WTC11 (cell line): Measurements from ENCODE around the gene DHX29. TPM values are rescaled to one million over a fixed set of nuclear protein-coding genes. Genes with fewer than 3 reads are reported as not detected.
A peak's percentile ranks its signal among the peaks of the same experiment; 100 is the strongest.

Source experiments
- ATAC-seq: fragments of 200-7000 bp; cut with Tn5 transposase; 2 replicates; pipeline ENCODE4 v1.10.0; 2021; ENCODE audit warnings: mild to moderate bottlenecking, moderate library complexity
- CTCF ChIA-PET: fragments of 300-600 bp; sonication (Branson Sonifier 250); formaldehyde crosslinking; loops from one replicate; lab custom pipeline; 2021; ENCODE audit warnings: antibody characterized with exemption; lab: Charles Lee
- POLR2A ChIA-PET: fragments of 350-600 bp; sonication (Branson Sonifier 250); formaldehyde crosslinking; loops from one replicate; lab custom pipeline; 2021; ENCODE audit warnings: antibody characterized with exemption; lab: Charles Lee
- DNase-seq: peaks from one replicate; pipeline ENCODE4 v3.0.0; 2021; ENCODE audit warnings: low spot score
- H3K27ac Mint-ChIP-seq: 2 replicates; pipeline ENCODE4 v1.8.0; 2021; ENCODE audit warnings: mixed read lengths
- H3K27me3 Mint-ChIP-seq: 2 replicates; pipeline ENCODE4 v1.8.0; 2021; ENCODE audit warnings: low read depth, mild to moderate bottlenecking, moderate library complexity, mixed read lengths
- H3K36me3 Mint-ChIP-seq: 2 replicates; pipeline ENCODE4 v1.8.0; 2021; ENCODE audit warnings: mixed read lengths
- H3K4me1 Mint-ChIP-seq: 2 replicates; pipeline ENCODE4 v1.8.0; 2022; ENCODE audit warnings: mixed read lengths
- H3K4me3 Mint-ChIP-seq: 2 replicates; pipeline ENCODE4 v1.8.0; 2021; ENCODE audit warnings: mild to moderate bottlenecking, moderate library complexity, mixed read lengths
- H3K9me3 Mint-ChIP-seq: 2 replicates; pipeline ENCODE4 v1.8.0; 2021; ENCODE audit warnings: mixed read lengths
- CBFB ChIP-seq: sonication (generic); formaldehyde crosslinking; IDR thresholded peaks from 2 replicates; pipeline ENCODE4 v1.8.1; 2022; ENCODE audit warnings: mild to moderate bottlenecking, low read depth, missing genetic modification reagents
- CREM ChIP-seq: sonication (generic); formaldehyde crosslinking; IDR thresholded peaks from 2 replicates; pipeline ENCODE4 v1.8.1; 2022; ENCODE audit warnings: mild to moderate bottlenecking, missing genetic modification reagents, moderate library complexity
- E2F4 ChIP-seq: sonication (generic); formaldehyde crosslinking; IDR thresholded peaks from 2 replicates; pipeline ENCODE4 v1.8.1; 2022; ENCODE audit warnings: low read depth, mild to moderate bottlenecking, moderate library complexity, missing genetic modification reagents, borderline replicate concordance
- ETV6 ChIP-seq: sonication (generic); formaldehyde crosslinking; IDR thresholded peaks from 2 replicates; pipeline ENCODE4 v1.8.1; 2022; ENCODE audit warnings: mild to moderate bottlenecking, missing genetic modification reagents
- HMGA2 ChIP-seq: fragments of 250-450 bp; sonication (Bioruptor Pico); IDR thresholded peaks from 2 replicates; pipeline ENCODE4 v1.4.0; 2021; ENCODE audit warnings: mild to moderate bottlenecking, moderate library complexity
- KAT7 ChIP-seq: sonication (generic); formaldehyde crosslinking; IDR thresholded peaks from 2 replicates; pipeline ENCODE4 v1.8.1; 2023; ENCODE audit warnings: missing genetic modification reagents, mild to moderate bottlenecking, borderline replicate concordance
- NR1H2 ChIP-seq: sonication (generic); formaldehyde crosslinking; IDR thresholded peaks from 2 replicates; pipeline ENCODE4 v1.9.0; 2021; ENCODE audit warnings: mild to moderate bottlenecking, moderate library complexity, missing genetic modification reagents
- PRRX2 ChIP-seq: fragments of 250-450 bp; sonication (Bioruptor Pico); IDR thresholded peaks from 2 replicates; pipeline ENCODE4 v1.8.0; 2021; ENCODE audit warnings: mild to moderate bottlenecking
- RELA ChIP-seq: sonication (generic); formaldehyde crosslinking; IDR thresholded peaks from 2 replicates; pipeline ENCODE4 v1.8.1; 2022; ENCODE audit warnings: missing genetic modification reagents, mild to moderate bottlenecking, borderline replicate concordance
- RORB ChIP-seq: fragments of 250-450 bp; sonication (Bioruptor Pico); IDR thresholded peaks from 2 replicates; pipeline ENCODE4 v1.9.0; 2021; ENCODE audit warnings: mild to moderate bottlenecking
- SMAD3 ChIP-seq: sonication (generic); formaldehyde crosslinking; IDR thresholded peaks from 2 replicates; pipeline ENCODE4 v1.8.0; 2022; ENCODE audit warnings: missing genetic modification reagents, mild to moderate bottlenecking, borderline replicate concordance
- SP1 ChIP-seq: sonication (generic); formaldehyde crosslinking; conservative IDR thresholded peaks from 2 replicates; pipeline ENCODE4 v1.8.1; 2022; ENCODE audit warnings: missing genetic modification reagents
- TEAD1 ChIP-seq: sonication (generic); formaldehyde crosslinking; IDR thresholded peaks from 2 replicates; pipeline ENCODE4 v1.8.0; 2022; ENCODE audit warnings: mild to moderate bottlenecking, missing genetic modification reagents
- TEAD4 ChIP-seq: sonication (generic); formaldehyde crosslinking; IDR thresholded peaks from 2 replicates; pipeline ENCODE4 v1.8.0; 2022; ENCODE audit warnings: mild to moderate bottlenecking, missing genetic modification reagents
- ZMAT4 ChIP-seq: fragments of 250-450 bp; sonication (Bioruptor Pico); IDR thresholded peaks from 2 replicates; pipeline ENCODE4 v1.9.0; 2021; ENCODE audit warnings: mild to moderate bottlenecking
- ZNF232 ChIP-seq: sonication (generic); formaldehyde crosslinking; IDR thresholded peaks from 2 replicates; pipeline ENCODE4 v1.8.0; 2022; ENCODE audit warnings: mild to moderate bottlenecking, missing genetic modification reagents
- ZNF423 ChIP-seq: fragments of 250-450 bp; sonication (Bioruptor Pico); IDR thresholded peaks from 2 replicates; pipeline ENCODE4 v2.1.2; 2022; ENCODE audit warnings: mild to moderate bottlenecking, moderate library complexity
- total RNA-seq: library from RNA; stranded (reverse); gene quantifications from 3 replicates; pipeline ENCODE4 v1.2.3, GENCODE V29; 2021
- TF ChIP-seq, protein P1 (sequence below): sonication (generic); formaldehyde crosslinking; IDR thresholded peaks from 2 replicates; pipeline ENCODE4 v1.8.0; 2022; ENCODE audit warnings: missing genetic modification reagents
- TF ChIP-seq, protein P2 (sequence below): fragments of 250-450 bp; sonication (Bioruptor Pico); IDR thresholded peaks from 2 replicates; pipeline ENCODE4 v1.9.0; 2021; ENCODE audit warnings: moderate library complexity, mild to moderate bottlenecking, inconsistent platforms, borderline replicate concordance
- TF ChIP-seq, protein P3 (sequence below): sonication (generic); formaldehyde crosslinking; IDR thresholded peaks from 2 replicates; pipeline ENCODE4 v1.8.0; 2023; ENCODE audit warnings: missing genetic modification reagents

DHX29 gene
- total RNA-seq, 1 experiment from 2014 or later: 29.7 TPM

DNA sequence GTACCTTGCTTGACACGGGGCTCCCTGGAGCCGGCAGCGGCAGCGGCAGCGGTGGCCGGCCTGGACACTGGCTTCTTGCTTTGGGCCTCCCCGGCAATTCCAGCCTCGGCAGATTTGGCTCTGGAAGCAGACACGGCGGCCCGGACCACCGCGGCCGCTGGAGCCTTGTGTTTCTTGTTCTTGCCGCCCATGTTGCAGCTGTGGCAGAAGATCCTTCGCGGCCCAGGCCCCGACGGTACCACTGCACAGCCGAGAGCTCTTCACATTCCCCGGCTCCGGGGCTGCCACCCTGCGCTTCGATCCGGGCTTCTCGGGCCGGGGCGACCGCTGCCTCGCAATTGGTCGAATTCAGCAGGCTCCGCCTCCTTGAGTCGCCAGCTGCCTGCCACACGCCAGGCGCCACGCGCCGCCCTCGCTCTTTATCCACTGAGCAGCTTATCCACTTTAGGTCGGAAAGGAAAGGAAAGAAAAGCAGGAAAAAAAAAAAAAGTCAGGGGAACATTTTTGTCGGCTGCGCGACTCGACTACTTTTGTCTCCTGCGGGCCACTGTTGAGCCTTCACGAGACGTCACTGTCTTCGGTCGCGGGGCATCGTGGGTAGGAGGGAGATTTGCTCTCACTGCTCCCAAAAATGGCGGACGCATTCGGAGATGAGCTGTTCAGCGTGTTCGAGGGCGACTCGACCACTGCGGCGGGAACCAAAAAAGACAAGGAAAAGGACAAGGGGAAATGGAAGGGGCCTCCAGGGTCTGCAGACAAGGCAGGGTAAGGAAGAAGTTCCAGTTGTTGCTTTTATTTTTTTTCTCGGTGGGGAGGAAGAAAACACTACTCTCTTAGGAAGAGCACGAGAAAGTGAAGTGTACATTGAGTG, at the start of gene DHX29, which contains the start of gene MTREX (continued):
- TF ChIP-seq, protein P1, sequence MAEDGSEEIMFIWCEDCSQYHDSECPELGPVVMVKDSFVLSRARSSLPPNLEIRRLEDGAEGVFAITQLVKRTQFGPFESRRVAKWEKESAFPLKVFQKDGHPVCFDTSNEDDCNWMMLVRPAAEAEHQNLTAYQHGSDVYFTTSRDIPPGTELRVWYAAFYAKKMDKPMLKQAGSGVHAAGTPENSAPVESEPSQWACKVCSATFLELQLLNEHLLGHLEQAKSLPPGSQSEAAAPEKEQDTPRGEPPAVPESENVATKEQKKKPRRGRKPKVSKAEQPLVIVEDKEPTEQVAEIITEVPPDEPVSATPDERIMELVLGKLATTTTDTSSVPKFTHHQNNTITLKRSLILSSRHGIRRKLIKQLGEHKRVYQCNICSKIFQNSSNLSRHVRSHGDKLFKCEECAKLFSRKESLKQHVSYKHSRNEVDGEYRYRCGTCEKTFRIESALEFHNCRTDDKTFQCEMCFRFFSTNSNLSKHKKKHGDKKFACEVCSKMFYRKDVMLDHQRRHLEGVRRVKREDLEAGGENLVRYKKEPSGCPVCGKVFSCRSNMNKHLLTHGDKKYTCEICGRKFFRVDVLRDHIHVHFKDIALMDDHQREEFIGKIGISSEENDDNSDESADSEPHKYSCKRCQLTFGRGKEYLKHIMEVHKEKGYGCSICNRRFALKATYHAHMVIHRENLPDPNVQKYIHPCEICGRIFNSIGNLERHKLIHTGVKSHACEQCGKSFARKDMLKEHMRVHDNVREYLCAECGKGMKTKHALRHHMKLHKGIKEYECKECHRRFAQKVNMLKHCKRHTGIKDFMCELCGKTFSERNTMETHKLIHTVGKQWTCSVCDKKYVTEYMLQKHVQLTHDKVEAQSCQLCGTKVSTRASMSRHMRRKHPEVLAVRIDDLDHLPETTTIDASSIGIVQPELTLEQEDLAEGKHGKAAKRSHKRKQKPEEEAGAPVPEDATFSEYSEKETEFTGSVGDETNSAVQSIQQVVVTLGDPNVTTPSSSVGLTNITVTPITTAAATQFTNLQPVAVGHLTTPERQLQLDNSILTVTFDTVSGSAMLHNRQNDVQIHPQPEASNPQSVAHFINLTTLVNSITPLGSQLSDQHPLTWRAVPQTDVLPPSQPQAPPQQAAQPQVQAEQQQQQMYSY (CRISPR knock-in tag): no peak
- TF ChIP-seq TEAD1 (CRISPR knock-in tag): peak; percentile 46
- TF ChIP-seq ETV6 (CRISPR knock-in tag): peak; percentile 45; the same call in 1 of the 2 replicates
- TF ChIP-seq CBFB (CRISPR knock-in tag): no peak
- no peak for TF ChIP-seq E2F4
- no peak for TF ChIP-seq NR1H2
- no peak for TF ChIP-seq PRRX2
- no peak for TF ChIP-seq RORB
- TF ChIP-seq, protein P2, sequence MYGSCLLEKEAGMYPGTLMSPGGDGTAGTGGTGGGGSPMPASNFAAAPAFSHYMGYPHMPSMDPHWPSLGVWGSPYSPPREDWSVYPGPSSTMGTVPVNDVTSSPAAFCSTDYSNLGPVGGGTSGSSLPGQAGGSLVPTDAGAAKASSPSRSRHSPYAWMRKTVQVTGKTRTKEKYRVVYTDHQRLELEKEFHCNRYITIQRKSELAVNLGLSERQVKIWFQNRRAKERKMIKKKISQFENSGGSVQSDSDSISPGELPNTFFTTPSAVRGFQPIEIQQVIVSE (CRISPR knock-in tag): no peak
- 0 out of 2 replicates have a peak, but pooled peaks have one; percentile 44 for TF ChIP-seq KAT7 (CRISPR knock-in tag)
- TF ChIP-seq TEAD4 (CRISPR knock-in tag): no peak
- 0 out of 2 replicates have a peak, but pooled peaks have one; percentile 25 for TF ChIP-seq ZNF232 (CRISPR knock-in tag)
- no peak; the same call in 1 of the 2 replicates for TF ChIP-seq SMAD3
- TF ChIP-seq HMGA2 (CRISPR knock-in tag): no peak
- peak; percentile 63 for TF ChIP-seq SP1 (CRISPR knock-in tag)
- TF ChIP-seq, protein P3, sequence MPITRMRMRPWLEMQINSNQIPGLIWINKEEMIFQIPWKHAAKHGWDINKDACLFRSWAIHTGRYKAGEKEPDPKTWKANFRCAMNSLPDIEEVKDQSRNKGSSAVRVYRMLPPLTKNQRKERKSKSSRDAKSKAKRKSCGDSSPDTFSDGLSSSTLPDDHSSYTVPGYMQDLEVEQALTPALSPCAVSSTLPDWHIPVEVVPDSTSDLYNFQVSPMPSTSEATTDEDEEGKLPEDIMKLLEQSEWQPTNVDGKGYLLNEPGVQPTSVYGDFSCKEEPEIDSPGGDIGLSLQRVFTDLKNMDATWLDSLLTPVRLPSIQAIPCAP (CRISPR knock-in tag): no peak
- TF ChIP-seq ZNF423 (CRISPR knock-in tag): no peak
- TF ChIP-seq RELA (CRISPR knock-in tag): peak; percentile 22; the same call in 1 of the 2 replicates
- no peak for TF ChIP-seq ZMAT4

DNA sequence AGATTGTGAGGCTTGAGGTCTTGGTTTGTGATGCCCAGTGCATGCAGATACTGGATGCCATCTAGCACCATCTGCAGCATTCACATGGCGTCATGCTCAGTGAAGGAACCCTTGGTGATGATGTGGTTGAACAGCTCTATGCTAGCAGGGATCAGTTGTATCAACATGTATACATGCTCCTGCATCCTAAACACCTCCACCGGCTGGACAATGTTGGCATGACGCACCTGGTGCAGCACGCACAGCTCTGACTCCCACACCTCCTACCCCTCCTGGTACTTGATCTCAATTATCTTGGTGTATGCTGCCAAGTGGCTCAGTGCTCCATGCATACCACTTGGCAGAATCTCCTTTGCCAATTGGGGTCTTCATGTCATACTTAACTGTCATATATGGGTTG, 49.4 kb upstream of the DHX29 start:
- ATAC-seq: no peak
- H3K9me3 Mint-ChIP-seq: peaks cover 7% of the 10 kb centered on the region

More for the DNA sequence above, 49.4 kb upstream of the DHX29 start:
- Mint-ChIP-seq H3K4me1 (no peaks in the 10 kb centered on the region), H3K27me3 (no peaks in the 10 kb centered on the region), H3K27ac (no peak overlapping the region), H3K36me3 (peaks cover 68% of the 10 kb centered on the region), H3K4me3 (no peak overlapping the region)
- no peak for DNase-seq
- TF ChIP-seq ZMAT4 (no peak), CREM (CRISPR knock-in tag) (no peak)
- POLR2A ChIA-PET: no interaction called here
- CTCF ChIA-PET: no interaction called here
